Activated CD8-positive, alpha-beta T cell treated with anti-CD3 and anti-CD28 coated beads for 36 hours (primary cell): ENCODE measurements around the gene SEC16A. TPM values are rescaled to one million over a fixed set of nuclear protein-coding genes. Genes with fewer than 3 reads are reported as not detected.

Source experiments
- ATAC-seq: fragments of 200-7000 bp; cut with Tn5 transposase; one replicate; pipeline ENCODE4 v1.10.0; 2021; ENCODE audit warnings: mild to moderate bottlenecking, moderate library complexity
- CTCF ChIA-PET: fragments of 350-600 bp; sonication (Branson Sonifier 250); formaldehyde crosslinking; loops from one replicate; lab custom pipeline; 2021; ENCODE audit warnings: antibody characterized with exemption; lab: Charles Lee
- POLR2A ChIA-PET: fragments of 350-600 bp; sonication (Branson Sonifier 250); formaldehyde crosslinking; loops from one replicate; lab custom pipeline; 2021; ENCODE audit warnings: antibody characterized with exemption; lab: Charles Lee
- DNase-seq: peaks from one replicate; pipeline ENCODE4 v3.0.0-alpha.2; 2020
- H3K27ac Mint-ChIP-seq: one replicate; pipeline ENCODE4 v1.8.0; 2021; ENCODE audit warnings: mild to moderate bottlenecking, mixed read lengths
- H3K27me3 Mint-ChIP-seq: one replicate; pipeline ENCODE4 v1.8.0; 2021; ENCODE audit warnings: mixed read lengths
- H3K36me3 Mint-ChIP-seq: one replicate; pipeline ENCODE4 v1.8.0; 2021; ENCODE audit warnings: low read depth, mixed read lengths
- H3K4me1 Mint-ChIP-seq: one replicate; pipeline ENCODE4 v1.8.0; 2021; ENCODE audit warnings: low read depth, mixed read lengths
- H3K4me3 Mint-ChIP-seq: one replicate; pipeline ENCODE4 v1.8.0; 2021; ENCODE audit warnings: mild to moderate bottlenecking, moderate library complexity, mixed read lengths
- H3K9me3 Mint-ChIP-seq: one replicate; pipeline ENCODE4 v1.8.0; 2021; ENCODE audit warnings: mixed read lengths
- intact Hi-C: fragments of 100-400 bp; cut with micrococcal nuclease; formaldehyde crosslinking; loops from one replicate; pipeline ENCODE4 v1.10.0; 2022
- total RNA-seq, 2 experiments: library from RNA; stranded (reverse); gene quantifications; one replicate each; pipeline ENCODE4 v1.2.3, GENCODE V29; 2021
- TF ChIP-seq, protein P1 (sequence below): fragments of 200-600 bp; IDR thresholded peaks from one replicate; pipeline ENCODE4 v1.8.0; 2022; ENCODE audit warnings: antibody characterized with exemption, mild to moderate bottlenecking

Gene SEC16A
- total RNA-seq, 2 experiments from 2014 or later, result 67.9 to 69.8 TPM

DNA sequence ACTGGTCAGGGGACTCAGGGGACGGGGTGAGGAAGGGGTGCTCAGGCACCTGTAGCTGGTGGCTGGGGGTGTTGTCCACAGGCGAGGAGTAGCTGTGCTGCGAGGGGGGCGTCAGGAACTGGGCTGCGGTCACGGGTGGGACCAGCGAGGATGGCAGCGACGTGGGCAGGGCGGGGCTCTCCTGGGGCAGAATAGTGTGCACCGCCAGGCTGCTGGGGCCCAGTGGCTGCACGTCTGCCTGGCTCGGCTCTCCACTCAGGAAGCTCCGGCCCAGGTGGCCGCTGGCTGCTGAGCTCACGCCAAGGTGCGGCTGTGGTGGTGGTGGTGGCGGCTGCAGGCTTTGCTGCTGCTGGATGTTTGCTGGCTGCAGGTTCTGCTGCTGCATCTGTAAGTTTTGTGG, 13.3 kb upstream of the SEC16A start:
- intact Hi-C loops, result no loop called here
- ATAC-seq (no peak), DNase-seq (no peak)
- H3K27ac Mint-ChIP-seq, result no peak overlapping the region
- no peak overlapping the region for H3K4me3 Mint-ChIP-seq
- CTCF ChIA-PET, result no interaction called here
- TF ChIP-seq, protein P1, sequence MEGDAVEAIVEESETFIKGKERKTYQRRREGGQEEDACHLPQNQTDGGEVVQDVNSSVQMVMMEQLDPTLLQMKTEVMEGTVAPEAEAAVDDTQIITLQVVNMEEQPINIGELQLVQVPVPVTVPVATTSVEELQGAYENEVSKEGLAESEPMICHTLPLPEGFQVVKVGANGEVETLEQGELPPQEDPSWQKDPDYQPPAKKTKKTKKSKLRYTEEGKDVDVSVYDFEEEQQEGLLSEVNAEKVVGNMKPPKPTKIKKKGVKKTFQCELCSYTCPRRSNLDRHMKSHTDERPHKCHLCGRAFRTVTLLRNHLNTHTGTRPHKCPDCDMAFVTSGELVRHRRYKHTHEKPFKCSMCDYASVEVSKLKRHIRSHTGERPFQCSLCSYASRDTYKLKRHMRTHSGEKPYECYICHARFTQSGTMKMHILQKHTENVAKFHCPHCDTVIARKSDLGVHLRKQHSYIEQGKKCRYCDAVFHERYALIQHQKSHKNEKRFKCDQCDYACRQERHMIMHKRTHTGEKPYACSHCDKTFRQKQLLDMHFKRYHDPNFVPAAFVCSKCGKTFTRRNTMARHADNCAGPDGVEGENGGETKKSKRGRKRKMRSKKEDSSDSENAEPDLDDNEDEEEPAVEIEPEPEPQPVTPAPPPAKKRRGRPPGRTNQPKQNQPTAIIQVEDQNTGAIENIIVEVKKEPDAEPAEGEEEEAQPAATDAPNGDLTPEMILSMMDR, result no peak
- H3K4me1 Mint-ChIP-seq, result no peaks in the 10 kb centered on the region
- no peaks in the 10 kb centered on the region for H3K27me3 Mint-ChIP-seq
- H3K9me3 Mint-ChIP-seq, result peaks cover 2% of the 10 kb centered on the region
- H3K36me3 Mint-ChIP-seq, result peaks cover 16% of the 10 kb centered on the region
- POLR2A ChIA-PET, result interaction anchor here (0.9 kb wide), 1 partner anchor 45 kb away, joined by 3 read pairs; no protein-coding TSS in a partner anchor

DNA sequence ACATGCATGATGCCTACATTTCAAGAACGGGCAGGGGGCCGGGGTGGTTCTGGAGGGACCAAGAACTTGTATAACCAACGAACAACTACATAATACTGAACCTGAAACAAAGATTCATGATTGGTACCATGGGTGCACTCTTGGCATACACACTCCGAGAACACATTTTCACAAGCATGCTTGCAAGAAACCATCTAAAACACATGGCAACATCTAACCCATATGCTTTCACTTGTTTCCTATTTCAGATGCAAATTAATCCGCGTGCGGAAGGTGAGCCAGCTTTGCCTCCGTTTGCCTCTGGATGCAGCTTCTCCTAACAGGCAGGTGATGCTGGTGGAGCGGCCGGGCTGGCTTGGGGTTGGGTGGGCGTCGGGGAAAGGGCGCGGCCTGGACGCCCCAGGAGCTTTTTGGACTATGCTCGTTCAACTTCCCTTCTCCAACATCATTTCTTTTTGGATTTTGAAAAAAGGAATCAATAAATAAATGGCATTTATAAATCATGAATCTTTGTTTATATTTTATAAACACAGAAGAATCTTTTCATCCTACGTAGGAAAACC, 12.5 kb upstream of the SEC16A start:
- intact Hi-C loops, result no loop called here
- ATAC-seq (no peak), DNase-seq (no peak)
- peaks cover 2% of the 10 kb centered on the region for H3K9me3 Mint-ChIP-seq
- no peaks in the 10 kb centered on the region for H3K4me1 Mint-ChIP-seq
- CTCF ChIA-PET, result no interaction called here
- TF ChIP-seq, protein P1, result no peak
- peaks cover 16% of the 10 kb centered on the region for H3K36me3 Mint-ChIP-seq
- no peaks in the 10 kb centered on the region for H3K27me3 Mint-ChIP-seq
- POLR2A ChIA-PET, result interaction anchor here (0.9 kb wide), 1 partner anchor 45 kb away, joined by 3 read pairs; no protein-coding TSS in a partner anchor
- no peak overlapping the region for H3K27ac Mint-ChIP-seq
- H3K4me3 Mint-ChIP-seq, result no peak overlapping the region

DNA sequence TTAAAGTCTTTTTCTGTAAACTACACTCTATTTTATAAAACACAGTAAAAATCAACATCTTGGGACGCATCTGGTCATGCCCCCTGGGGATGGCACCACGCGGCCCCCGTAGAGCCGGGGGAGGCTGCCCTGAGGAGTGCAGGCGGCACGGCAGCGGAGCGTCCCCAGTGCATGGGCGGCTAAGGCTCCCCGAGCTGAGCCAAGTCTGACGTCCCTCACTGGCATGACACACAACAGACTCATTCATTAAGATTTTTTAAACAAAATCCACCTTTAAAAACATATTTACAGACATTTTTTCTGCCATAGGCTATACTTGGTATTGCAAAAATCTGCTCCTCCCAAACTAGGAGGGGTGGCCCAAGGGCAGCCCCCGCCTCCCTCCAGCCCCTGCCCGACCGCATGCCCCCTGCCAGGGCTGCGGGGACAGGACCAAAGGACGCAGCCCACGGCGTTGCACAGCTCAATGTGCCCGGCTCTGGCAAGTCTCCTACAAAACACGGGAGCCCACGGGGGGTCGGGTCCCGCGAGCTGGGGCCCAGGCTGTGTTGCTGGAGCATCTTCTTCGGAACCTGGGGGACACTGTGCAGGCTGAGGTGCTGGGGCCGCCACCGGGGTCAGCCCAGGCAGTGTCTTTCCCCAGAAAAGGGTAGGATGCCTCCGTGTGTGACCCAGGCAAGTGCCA, 11.8 kb upstream of the SEC16A start:
- TF ChIP-seq, protein P1, result no peak
- Mint-ChIP-seq H3K27me3 (no peaks in the 10 kb centered on the region), H3K36me3 (peaks cover 16% of the 10 kb centered on the region), H3K4me3 (no peak overlapping the region), H3K27ac (no peak overlapping the region), H3K4me1 (no peaks in the 10 kb centered on the region), H3K9me3 (peaks cover 2% of the 10 kb centered on the region)
- ChIA-PET CTCF (no interaction called here), POLR2A (no interaction called here)
- no peak for ATAC-seq
- no peak for DNase-seq
- intact Hi-C loops, result no loop called here

DNA sequence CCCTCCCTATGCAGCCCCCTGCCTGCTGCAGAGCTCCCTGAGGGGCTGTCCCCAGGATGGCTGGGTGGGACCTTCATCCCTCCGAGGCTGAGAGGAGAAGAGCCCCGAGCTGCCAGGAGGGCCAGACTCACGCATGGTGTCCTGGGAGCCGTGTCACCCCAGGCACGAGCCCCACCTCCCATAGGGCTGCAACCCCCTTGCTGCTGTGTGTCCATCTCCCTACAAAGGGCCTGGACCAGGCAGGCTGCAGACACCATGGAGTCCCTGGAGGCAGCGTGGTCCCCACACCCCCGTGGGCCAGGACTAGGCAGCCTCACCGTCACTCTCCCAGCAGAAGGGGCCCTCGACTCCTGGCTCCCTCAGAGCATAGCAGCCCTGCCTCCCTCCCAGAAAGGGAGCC, 11.2 kb upstream of the SEC16A start:
- Mint-ChIP-seq H3K4me3 (no peak overlapping the region), H3K36me3 (peaks cover 14% of the 10 kb centered on the region), H3K27ac (no peak overlapping the region), H3K9me3 (peaks cover 2% of the 10 kb centered on the region), H3K27me3 (no peaks in the 10 kb centered on the region), H3K4me1 (no peaks in the 10 kb centered on the region)
- no peak for DNase-seq
- ATAC-seq, result no peak
- ChIA-PET CTCF (no interaction called here), POLR2A (interaction anchor here (0.8 kb wide), 1 partner anchor 36 kb away, joined by 3 read pairs; no protein-coding TSS in a partner anchor)
- TF ChIP-seq, protein P1, result no peak
- intact Hi-C loops, result no loop called here

DNA sequence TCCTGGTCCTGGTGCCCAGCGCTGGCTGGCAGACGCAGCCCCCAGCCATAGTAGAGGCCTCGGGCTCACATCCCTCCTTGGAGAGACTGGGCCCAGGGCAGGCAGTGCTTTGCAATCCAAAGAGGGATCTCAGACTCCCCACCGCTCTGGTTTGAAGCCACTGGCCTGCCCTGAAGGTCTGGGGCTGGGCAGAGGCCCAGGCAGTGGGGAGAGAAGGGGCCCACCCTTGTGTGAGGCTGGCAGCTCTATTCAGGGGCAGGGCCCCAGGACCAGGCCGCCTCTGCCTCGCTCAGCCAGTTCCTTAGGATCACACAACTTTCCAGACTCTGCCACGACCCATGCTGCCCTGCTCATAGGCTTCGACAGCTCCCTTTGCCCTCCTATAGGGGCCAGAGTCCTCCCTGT, 10.7 kb upstream of the SEC16A start:
- ChIA-PET POLR2A (interaction anchor here (0.8 kb wide), 1 partner anchor 36 kb away, joined by 3 read pairs; no protein-coding TSS in a partner anchor), CTCF (no interaction called here)
- H3K4me3 Mint-ChIP-seq, result no peak overlapping the region
- peaks cover 2% of the 10 kb centered on the region for H3K9me3 Mint-ChIP-seq
- no peak for ATAC-seq
- TF ChIP-seq, protein P1, result no peak
- H3K36me3 Mint-ChIP-seq, result peaks cover 11% of the 10 kb centered on the region
- no peak for DNase-seq
- H3K4me1 Mint-ChIP-seq, result no peaks in the 10 kb centered on the region
- H3K27ac Mint-ChIP-seq, result no peak overlapping the region
- intact Hi-C loops, result no loop called here
- H3K27me3 Mint-ChIP-seq, result no peaks in the 10 kb centered on the region
